Thymus (tissue), 11 donors: ENCODE measurements around the gene AP3B1. TPM values are rescaled to one million over a fixed set of nuclear protein-coding genes. Genes with fewer than 3 reads are reported as not detected.

Experiments used
- DNase-seq, 9 donors: peaks; one replicate each; pipeline ENCODE4 v3.0.0-alpha.2; 2013; ENCODE audit warnings: low spot score in 9 of 9, low read depth in 6 of 9, missing footprints in 1 of 9
- H3K27ac ChIP-seq, 2 donors: one replicate each; pipeline ENCODE4 v1.5.1; 2013; ENCODE audit warnings: control low read depth in 1 of 2, low read depth in 1 of 2, low read length in 1 of 2, mild to moderate bottlenecking in 1 of 2, moderate library complexity in 1 of 2
- H3K27me3 ChIP-seq, 2 donors: one replicate each; pipeline ENCODE4 v1.5.1; 2013; ENCODE audit warnings: low read length in 1 of 2; ENCODE audit not compliant: control insufficient read depth in 2 of 2, insufficient read depth in 1 of 2
- H3K36me3 ChIP-seq, 2 donors: one replicate each; pipeline ENCODE4 v1.5.1; 2013; ENCODE audit warnings: low read length in 1 of 2, mild to moderate bottlenecking in 1 of 2, moderate library complexity in 1 of 2; ENCODE audit not compliant: control insufficient read depth in 2 of 2, insufficient read depth in 2 of 2
- H3K4me1 ChIP-seq, 2 donors: one replicate each; pipeline ENCODE4 v1.5.1; 2013; ENCODE audit warnings: low read length in 2 of 2; ENCODE audit not compliant: control insufficient read depth in 2 of 2, insufficient read depth in 2 of 2
- H3K4me3 ChIP-seq, 2 donors: one replicate each; pipeline ENCODE4 v1.5.1; 2013; ENCODE audit warnings: low read length in 2 of 2, control low read depth in 1 of 2, mild to moderate bottlenecking in 1 of 2
- H3K9me3 ChIP-seq, 2 donors: one replicate each; pipeline ENCODE4 v1.5.1; 2013; ENCODE audit warnings: low read length in 1 of 2, mild to moderate bottlenecking in 1 of 2; ENCODE audit not compliant: control insufficient read depth in 2 of 2, insufficient read depth in 1 of 2
- WGBS: extraction: QIAGEN DNeasy Blood & Tissue Kit; methylation state at CpG from one replicate; pipeline ENCODE4 v1.1.7; 2013; 5-methylcytosine and 5-hydroxymethylcytosine counted together
- polyA plus RNA-seq: library from polyadenylated mRNA; stranded (reverse); fragments of 200-250 nt; gene quantifications from one replicate; pipeline ENCODE4 v1.2.3, GENCODE V29; 2013
- total RNA-seq: library from RNA; stranded (reverse); fragments of 120-200 nt; gene quantifications from one replicate; pipeline ENCODE4 v1.2.4, GENCODE V29; 2013
- donor health status: healthy.

The AP3B1 gene
- total and polyA plus RNA-seq, 2 donors, result 38.3 to 39.2 TPM

GRCh38 chr5:78328585-78329173, 34.2 kb upstream of the AP3B1 start:
- H3K4me3 ChIP-seq, result no peak overlapping the region
- no peak for DNase-seq

GRCh38 chr5:78327761-78328510, 33.4 kb upstream of the AP3B1 start:
- no peak for DNase-seq
- H3K4me1 ChIP-seq, result no peaks in the 10 kb centered on the region
- H3K36me3 ChIP-seq, result no peaks in the 10 kb centered on the region
- no peaks in the 10 kb centered on the region for H3K9me3 ChIP-seq
- WGBS, result 91% methylated on average over 6 of the region's 6 CpGs
- no peak overlapping the region for H3K27ac ChIP-seq
- H3K4me3 ChIP-seq, result no peak overlapping the region
- H3K27me3 ChIP-seq, result no peaks in the 10 kb centered on the region

More at GRCh38 chr5:78328585-78329173, 34.2 kb upstream of the AP3B1 start:
- no peaks in the 10 kb centered on the region for H3K9me3 ChIP-seq
- 83% methylated on average over 5 of the region's 5 CpGs for WGBS
- no peaks in the 10 kb centered on the region for H3K27me3 ChIP-seq
- no peaks in the 10 kb centered on the region for H3K36me3 ChIP-seq
- no peak overlapping the region for H3K27ac ChIP-seq
- no peaks in the 10 kb centered on the region for H3K4me1 ChIP-seq

- Histone ChIP-seq H3K27me3 (no peaks in the 10 kb centered on the region), H3K4me3 (no peak overlapping the region), H3K4me1 (no peaks in the 10 kb centered on the region), H3K27ac (no peak overlapping the region), H3K36me3 (no peaks in the 10 kb centered on the region), H3K9me3 (no peaks in the 10 kb centered on the region)
- DNase-seq, result no peak
- WGBS, result 99% methylated on average over 3 of the region's 3 CpGs
Observed at GRCh38 chr5:78326930-78327329, 32.4 kb upstream of the AP3B1 start.

- no peak for DNase-seq
- Histone ChIP-seq H3K9me3 (no peaks in the 10 kb centered on the region), H3K36me3 (no peaks in the 10 kb centered on the region), H3K4me3 (no peak overlapping the region), H3K4me1 (no peaks in the 10 kb centered on the region), H3K27me3 (no peaks in the 10 kb centered on the region), H3K27ac (no peak overlapping the region)
Observed at GRCh38 chr5:78323241-78323640, 28.7 kb upstream of the AP3B1 start.

GRCh38 chr5:78320401-78320800, 25.9 kb upstream of the AP3B1 start:
- Histone ChIP-seq H3K36me3 (no peaks in the 10 kb centered on the region), H3K27ac (no peak overlapping the region), H3K9me3 (peaks cover 0 to 4% of the 10 kb centered on the region in 2 donors), H3K4me3 (no peak overlapping the region), H3K4me1 (no peaks in the 10 kb centered on the region), H3K27me3 (no peaks in the 10 kb centered on the region)
- DNase-seq, result peak in 4 of 9 donors; percentile 1 to 22 (median 7)
- 53% methylated on average over 2 of the region's 2 CpGs for WGBS

- Histone ChIP-seq H3K4me1 (no peaks in the 10 kb centered on the region), H3K36me3 (no peaks in the 10 kb centered on the region), H3K27me3 (no peaks in the 10 kb centered on the region), H3K27ac (no peak overlapping the region), H3K9me3 (peaks cover 0 to 4% of the 10 kb centered on the region in 2 donors), H3K4me3 (no peak overlapping the region)
- no peak for DNase-seq
- 97% methylated on average over 3 of the region's 3 CpGs for WGBS
Observed at GRCh38 chr5:78318337-78318736, 23.8 kb upstream of the AP3B1 start.

- Histone ChIP-seq H3K36me3 (no peaks in the 10 kb centered on the region), H3K9me3 (peaks cover 0 to 4% of the 10 kb centered on the region in 2 donors), H3K4me3 (no peak overlapping the region), H3K27me3 (no peaks in the 10 kb centered on the region), H3K4me1 (no peaks in the 10 kb centered on the region), H3K27ac (no peak overlapping the region)
- no peak for DNase-seq
- 95% methylated on average over 5 of the region's 5 CpGs for WGBS
Observed at GRCh38 chr5:78317515-78317914, 23.0 kb upstream of the AP3B1 start.

- Histone ChIP-seq H3K27ac (no peak overlapping the region), H3K4me3 (no peak overlapping the region), H3K9me3 (no peaks in the 10 kb centered on the region), H3K36me3 (no peaks in the 10 kb centered on the region), H3K4me1 (no peaks in the 10 kb centered on the region), H3K27me3 (no peaks in the 10 kb centered on the region)
- DNase-seq, result no peak
- 98% methylated on average over 1 of the region's 1 CpG for WGBS
Observed at GRCh38 chr5:78308703-78309102, 14.2 kb upstream of the AP3B1 start.

GRCh38 chr5:78300464-78301045, 6.1 kb upstream of the AP3B1 start:
- Histone ChIP-seq H3K4me1 (peaks cover under 1 to 1% of the 10 kb centered on the region in 2 donors), H3K4me3 (no peak overlapping the region), H3K27ac (no peak overlapping the region), H3K36me3 (no peaks in the 10 kb centered on the region), H3K27me3 (peaks cover 0 to 4% of the 10 kb centered on the region in 2 donors), H3K9me3 (no peaks in the 10 kb centered on the region)
- peak in 3 of 9 donors; percentile 10 to 51 (median 18) for DNase-seq
- WGBS, result 37% methylated on average over 2 of the region's 2 CpGs
